Measurements from ENCODE around the gene CASP8. TPM values are rescaled to one million over a fixed set of nuclear protein-coding genes. Genes with fewer than 3 reads are reported as not detected.

The CASP8 gene
- total and polyA plus RNA-seq, 12 donors: 8.2 to 55.8 (median 19.4) TPM

DNA sequence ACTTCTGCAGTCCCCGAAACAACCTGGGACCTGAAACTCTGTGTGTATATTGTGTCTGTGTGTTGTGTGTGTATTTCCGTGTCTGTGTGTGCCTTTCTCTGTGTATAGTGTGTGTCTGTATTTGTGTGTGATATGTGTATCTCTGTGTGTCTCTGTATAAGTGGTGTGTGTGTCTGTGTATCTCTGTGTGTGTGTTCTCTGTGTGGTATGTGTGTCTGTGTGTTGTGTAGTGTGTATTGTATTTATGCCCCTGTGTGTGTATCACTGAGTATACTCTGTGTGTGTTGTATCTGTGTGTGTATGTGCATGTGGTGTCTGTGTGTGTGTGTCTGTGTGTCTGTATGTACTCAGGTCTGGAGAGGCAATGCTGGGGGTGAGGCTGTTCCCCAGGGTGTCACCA, 11.6 kb downstream of the CASP8 start:
- 88 to 99% (median 95%) methylated on average over 1 to 2 of the region's 2 CpGs for WGBS, 4 donors
- Histone ChIP-seq H3K36me3 (replicated peaks in 1 of 2) (peaks cover 0 to 36% of the 10 kb centered on the region in 2 donors), H3K9me3 (replicated peaks in 1 of 3) (no peaks in the 10 kb centered on the region), H3K4me1 (replicated peaks in 1 of 2) (no peaks in the 10 kb centered on the region), H3K27ac (no peak overlapping the region), H3K27me3 (no peaks in the 10 kb centered on the region), H3K4me3 (no peak overlapping the region)
- intact Hi-C loops (cut with DNase I): no loop called here
- TF ChIP-seq POLR2A (IDR thresholded peaks at IDR 0.05): no peak
- TF ChIP-seq, protein P1, sequence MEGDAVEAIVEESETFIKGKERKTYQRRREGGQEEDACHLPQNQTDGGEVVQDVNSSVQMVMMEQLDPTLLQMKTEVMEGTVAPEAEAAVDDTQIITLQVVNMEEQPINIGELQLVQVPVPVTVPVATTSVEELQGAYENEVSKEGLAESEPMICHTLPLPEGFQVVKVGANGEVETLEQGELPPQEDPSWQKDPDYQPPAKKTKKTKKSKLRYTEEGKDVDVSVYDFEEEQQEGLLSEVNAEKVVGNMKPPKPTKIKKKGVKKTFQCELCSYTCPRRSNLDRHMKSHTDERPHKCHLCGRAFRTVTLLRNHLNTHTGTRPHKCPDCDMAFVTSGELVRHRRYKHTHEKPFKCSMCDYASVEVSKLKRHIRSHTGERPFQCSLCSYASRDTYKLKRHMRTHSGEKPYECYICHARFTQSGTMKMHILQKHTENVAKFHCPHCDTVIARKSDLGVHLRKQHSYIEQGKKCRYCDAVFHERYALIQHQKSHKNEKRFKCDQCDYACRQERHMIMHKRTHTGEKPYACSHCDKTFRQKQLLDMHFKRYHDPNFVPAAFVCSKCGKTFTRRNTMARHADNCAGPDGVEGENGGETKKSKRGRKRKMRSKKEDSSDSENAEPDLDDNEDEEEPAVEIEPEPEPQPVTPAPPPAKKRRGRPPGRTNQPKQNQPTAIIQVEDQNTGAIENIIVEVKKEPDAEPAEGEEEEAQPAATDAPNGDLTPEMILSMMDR (IDR thresholded peaks at IDR 0.05): no peak
- DNase-seq: no peak

DNA sequence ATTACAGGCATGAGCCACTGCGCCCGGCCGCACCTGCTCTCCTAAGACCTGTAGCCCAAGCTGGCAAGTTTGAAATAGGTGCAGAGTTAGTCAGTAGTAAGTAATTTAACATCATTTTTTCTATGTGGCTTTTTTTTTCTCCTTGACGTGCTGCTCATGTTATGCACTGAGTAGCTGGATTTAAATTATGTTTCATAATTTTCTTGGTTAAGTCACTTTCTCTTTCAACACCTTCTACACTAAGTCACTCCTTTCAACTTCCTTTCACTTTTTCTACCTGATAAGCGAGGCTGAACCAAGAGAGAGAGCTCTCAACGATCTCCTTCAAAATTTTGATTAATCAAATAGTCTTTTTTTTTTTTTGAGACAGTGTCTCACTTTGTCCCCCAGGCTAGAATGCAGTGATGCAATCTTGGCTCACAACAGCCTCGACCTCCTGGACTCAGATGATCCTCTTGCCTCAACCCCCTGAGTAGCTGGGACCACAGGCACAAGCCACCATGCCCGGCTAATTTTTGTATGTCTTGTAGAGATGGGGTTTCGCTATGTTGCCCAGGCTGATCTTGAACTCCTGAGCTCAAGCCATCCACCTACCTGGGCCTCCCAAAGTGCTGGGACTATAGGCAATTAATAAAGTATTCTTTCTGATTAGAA, 13.1 kb downstream of the CASP8 start:
- intact Hi-C loops (cut with DNase I): no loop called here
- Histone ChIP-seq H3K27ac (no peak overlapping the region), H3K36me3 (replicated peaks in 1 of 2) (peaks cover 0 to 36% of the 10 kb centered on the region in 2 donors), H3K4me3 (no peak overlapping the region), H3K27me3 (no peaks in the 10 kb centered on the region), H3K4me1 (replicated peaks in 1 of 2) (no peaks in the 10 kb centered on the region), H3K9me3 (replicated peaks in 1 of 3) (no peaks in the 10 kb centered on the region)
- TF ChIP-seq POLR2A (IDR thresholded peaks at IDR 0.05): no peak
- TF ChIP-seq, protein P1 (IDR thresholded peaks at IDR 0.05): no peak
- DNase-seq: no peak
- 84 to 93% (median 91%) methylated on average over 9 of the region's 9 CpGs for WGBS, 4 donors

DNA sequence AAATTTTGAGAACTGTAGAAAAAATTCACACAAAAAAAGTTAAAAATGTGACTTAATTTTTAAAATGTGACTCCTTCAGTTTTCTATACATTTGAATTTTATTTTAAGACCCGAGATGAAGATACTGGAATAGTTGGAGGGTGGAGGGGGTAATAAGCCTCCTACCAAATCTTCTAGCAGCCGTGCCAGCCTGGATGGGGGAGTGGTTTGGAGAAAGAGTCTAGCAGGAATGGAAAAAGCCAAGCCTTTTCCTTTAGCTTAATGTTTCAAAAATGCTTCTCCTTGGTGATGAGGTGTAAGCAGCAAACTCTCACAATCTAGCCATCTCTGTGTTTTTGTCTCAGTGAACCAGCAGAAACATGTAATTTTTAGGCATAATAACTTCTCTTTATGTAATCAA, 14.7 kb downstream of the CASP8 start:
- Histone ChIP-seq H3K36me3 (replicated peaks in 1 of 2) (peaks cover 0 to 41% of the 10 kb centered on the region in 2 donors), H3K9me3 (replicated peaks in 1 of 3) (no peaks in the 10 kb centered on the region), H3K27me3 (no peaks in the 10 kb centered on the region), H3K4me1 (replicated peaks in 1 of 2) (no peaks in the 10 kb centered on the region), H3K27ac (no peak overlapping the region), H3K4me3 (no peak overlapping the region)
- 87 to 94% (median 92%) methylated on average over 2 of the region's 2 CpGs for WGBS, 4 donors
- no peak for DNase-seq
- intact Hi-C loops (cut with DNase I): no loop called here
- TF ChIP-seq POLR2A (IDR thresholded peaks at IDR 0.05): no peak
- TF ChIP-seq, protein P1 (IDR thresholded peaks at IDR 0.05): no peak

DNA sequence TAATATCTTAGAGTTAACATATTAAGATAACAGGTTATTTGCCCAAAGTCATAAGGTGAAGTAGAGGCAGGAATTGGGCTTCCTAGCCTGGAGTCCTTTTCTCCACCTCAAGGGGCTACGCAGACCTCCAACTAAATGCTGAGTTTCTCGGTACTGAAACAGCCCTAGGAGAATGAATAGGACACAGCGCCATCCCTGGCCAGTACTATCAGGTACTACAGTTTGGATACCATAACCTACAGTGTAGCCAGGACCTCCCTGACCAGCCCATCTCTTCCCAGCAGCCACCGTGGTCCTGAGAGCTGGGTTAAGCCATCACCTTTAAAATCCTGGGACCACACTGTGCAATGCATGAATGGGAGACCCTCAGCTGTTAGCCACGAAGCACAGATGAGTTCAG, 15.7 kb downstream of the CASP8 start:
- TF ChIP-seq, protein P1 (IDR thresholded peaks at IDR 0.05): no peak
- TF ChIP-seq POLR2A (IDR thresholded peaks at IDR 0.05): no peak
- 68 to 85% (median 82%) methylated on average over 3 to 5 of the region's 5 CpGs for WGBS, 4 donors
- Histone ChIP-seq H3K27ac (no peak overlapping the region), H3K4me1 (replicated peaks in 1 of 2) (no peaks in the 10 kb centered on the region), H3K4me3 (no peak overlapping the region), H3K36me3 (replicated peaks in 1 of 2) (peaks cover 0 to 41% of the 10 kb centered on the region in 2 donors), H3K27me3 (no peaks in the 10 kb centered on the region), H3K9me3 (replicated peaks in 1 of 3) (no peaks in the 10 kb centered on the region)
- intact Hi-C loops (cut with DNase I): no loop called here
- DNase-seq: no peak

All from adrenal gland (tissue), 12 donors.